ENCODE data around the gene HDGF.

Gene HDGF

GRCh38 chr1:156698995-156699394 is 52.5 kb downstream of the HDGF start:
- no peak for DNase-seq (ENCODE audit: low spot score)

GRCh38 chr1:156697481-156697880 is 54.0 kb downstream of the HDGF start:
- DNase-seq (ENCODE audit: low spot score): no peak

GRCh38 chr1:156696755-156697154 is 54.7 kb downstream of the HDGF start:
- DNase-seq (ENCODE audit: low spot score): no peak

- DNase-seq (ENCODE audit: low spot score): no peak
Measured at GRCh38 chr1:156694690-156694962, 56.8 kb downstream of the HDGF start.

GRCh38 chr1:156693848-156694689 is 57.4 kb downstream of the HDGF start:
- DNase-seq (ENCODE audit: low spot score): no peak

GRCh38 chr1:156692925-156693847 is 58.3 kb downstream of the HDGF start:
- DNase-seq (ENCODE audit: low spot score): no peak

GRCh38 chr1:156692441-156692924 is 59.0 kb downstream of the HDGF start:
- DNase-seq (ENCODE audit: low spot score): no peak

All from Ammon's horn (tissue), 1 donor.